Umbilical cord (tissue), 2 donors: ENCODE results near the gene NOS1AP. TPM values are rescaled to one million over a fixed set of nuclear protein-coding genes. Genes with fewer than 3 reads are reported as not detected.

ENCODE experiments used
- DNase-seq: peaks from one replicate; pipeline ENCODE4 v3.0.0-alpha.2; 2015; ENCODE audit warnings: low spot score
- total RNA-seq: library from RNA; depleted of rRNA; stranded (reverse); fragments of >200 nt; gene quantifications from one replicate; pipeline ENCODE4 v1.2.3, GENCODE V29; 2014; ENCODE audit warnings: low replicate concordance; ENCODE audit not compliant: insufficient read depth

The NOS1AP gene
- total RNA-seq, 1 donor from 2014 or later, result 2.9 TPM

DNA sequence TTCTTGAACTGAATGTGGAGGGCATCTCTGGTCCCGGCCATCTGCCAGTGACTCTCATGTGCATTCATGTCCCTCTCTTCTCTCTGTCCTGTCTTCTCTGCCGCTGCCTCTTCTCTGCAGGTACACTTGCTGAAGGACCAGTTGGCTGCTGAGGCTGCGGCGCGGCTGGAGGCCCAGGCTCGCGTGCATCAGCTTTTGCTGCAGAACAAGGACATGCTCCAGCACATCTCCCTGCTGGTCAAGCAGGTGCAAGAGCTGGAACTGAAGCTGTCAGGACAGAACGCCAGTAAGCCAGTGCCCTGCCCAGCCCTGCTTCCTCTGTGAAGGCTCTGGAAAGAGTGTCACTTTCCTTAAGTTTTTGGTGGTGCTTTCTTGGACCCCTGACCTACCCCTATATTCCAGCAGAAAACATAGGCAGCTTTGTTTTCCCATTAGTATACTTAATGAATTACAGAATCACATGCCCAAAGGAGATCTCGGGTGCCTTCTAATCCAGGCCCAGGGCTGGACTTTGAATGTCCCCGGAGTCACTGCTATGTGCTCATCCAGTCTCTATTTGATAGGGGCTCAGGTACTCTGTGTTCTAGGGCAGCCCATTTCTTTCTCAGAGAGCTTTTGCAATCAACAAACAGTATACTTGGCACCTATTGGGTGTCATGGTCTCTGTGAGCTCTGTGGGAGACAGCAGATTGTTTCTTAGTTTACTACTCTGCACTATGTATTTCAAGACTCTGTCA lies 296.0 kb downstream of the NOS1AP start:
- no peak for DNase-seq

GRCh38 chr1:162366149-162366548 lies 296.7 kb downstream of the NOS1AP start:
- DNase-seq, result no peak

DNA sequence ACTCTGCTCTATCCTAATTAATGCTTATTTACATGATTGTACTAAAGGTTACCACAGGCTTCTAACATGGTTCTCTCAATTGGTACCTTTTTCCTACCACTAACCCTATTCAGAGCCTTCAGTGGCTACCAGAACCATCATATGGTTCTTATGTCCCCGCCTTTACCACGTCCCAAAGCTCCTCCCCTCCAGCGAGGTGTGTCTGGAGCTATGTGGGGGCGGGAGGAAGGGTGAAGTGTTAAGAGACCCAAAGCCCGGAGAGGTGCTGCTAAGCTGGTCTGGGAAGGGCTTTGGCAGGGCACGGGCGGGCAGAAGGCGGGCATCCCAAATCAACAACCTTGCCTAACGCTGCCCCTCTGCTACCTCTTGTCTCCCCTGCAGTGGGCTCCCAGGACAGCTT lies 297.2 kb downstream of the NOS1AP start:
- DNase-seq, result no peak

- peak; percentile 11 for DNase-seq
These were observed 297.6 kb downstream of the NOS1AP start for GRCh38 chr1:162367073-162367472.

DNA sequence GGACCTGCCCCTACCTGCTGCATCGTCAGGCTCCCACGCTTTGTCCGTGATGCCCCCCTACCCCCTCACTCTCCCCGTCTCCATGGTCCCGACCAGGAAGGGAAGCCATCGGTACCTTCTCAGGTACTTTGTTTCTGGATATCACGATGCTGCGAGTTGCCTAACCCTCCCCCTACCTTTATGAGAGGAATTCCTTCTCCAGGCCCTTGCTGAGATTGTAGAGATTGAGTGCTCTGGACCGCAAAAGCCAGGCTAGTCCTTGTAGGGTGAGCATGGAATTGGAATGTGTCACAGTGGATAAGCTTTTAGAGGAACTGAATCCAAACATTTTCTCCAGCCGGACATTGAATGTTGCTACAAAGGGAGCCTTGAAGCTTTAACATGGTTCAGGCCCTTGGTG lies 298.3 kb downstream of the NOS1AP start:
- DNase-seq, result no peak

DNA sequence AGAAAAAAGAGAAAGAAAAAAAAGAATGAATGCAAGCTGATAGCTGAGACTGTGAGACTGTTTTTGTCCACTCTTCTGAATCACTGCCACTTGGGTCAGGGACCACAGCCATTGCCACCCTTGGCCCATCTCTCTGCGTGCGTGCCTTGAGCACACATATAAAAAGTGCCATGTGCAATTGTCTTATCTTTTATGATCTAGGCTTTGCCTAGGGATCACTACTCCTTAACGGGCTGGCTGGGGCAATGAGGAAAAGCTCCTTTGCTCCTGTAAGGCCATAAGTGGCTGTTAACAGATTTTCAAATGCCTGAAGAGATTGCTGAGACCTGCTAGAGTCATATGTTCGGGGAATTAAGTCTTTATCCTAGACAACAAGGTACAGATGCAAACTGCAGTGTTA lies 299.0 kb downstream of the NOS1AP start:
- DNase-seq, result no peak

DNA sequence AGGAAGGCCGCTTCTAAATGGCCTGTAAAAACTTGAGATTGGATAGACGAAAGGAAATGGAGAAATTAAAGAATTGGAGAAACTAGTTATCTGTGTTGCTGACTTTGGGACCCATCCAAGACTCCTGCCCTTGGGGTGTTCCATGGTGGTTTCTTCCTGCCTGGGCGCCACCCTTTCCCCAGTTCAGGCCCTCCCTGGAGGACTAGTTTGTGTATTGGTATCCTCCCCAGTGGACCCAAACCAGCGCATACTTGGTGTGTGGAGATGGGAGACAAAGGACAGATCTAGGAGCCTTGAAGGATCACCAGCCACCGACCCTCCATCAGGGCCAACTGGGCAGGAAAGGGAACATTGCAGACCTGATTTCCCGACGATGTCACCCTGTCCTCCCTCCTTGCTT lies 300.1 kb downstream of the NOS1AP start:
- DNase-seq, result no peak

DNA sequence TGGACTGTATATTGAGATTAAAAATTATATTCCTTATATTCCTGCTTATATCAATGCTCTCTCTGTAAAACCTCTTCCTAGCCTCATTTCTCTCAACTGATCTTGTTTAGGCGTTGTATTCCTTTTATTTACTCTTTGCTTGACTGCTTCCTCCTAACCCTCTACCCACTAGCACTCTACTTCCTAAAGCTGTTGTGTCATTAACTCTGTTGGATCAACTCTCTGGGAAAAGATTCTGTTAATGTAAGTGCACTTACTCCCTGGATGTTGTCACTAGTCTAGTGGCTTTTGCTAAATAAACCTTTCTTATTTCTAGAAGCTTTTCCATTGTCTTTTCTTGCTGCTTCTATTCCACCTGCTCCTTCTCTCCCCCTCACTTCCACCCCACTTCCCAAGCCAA lies 300.7 kb downstream of the NOS1AP start:
- no peak for DNase-seq

DNA sequence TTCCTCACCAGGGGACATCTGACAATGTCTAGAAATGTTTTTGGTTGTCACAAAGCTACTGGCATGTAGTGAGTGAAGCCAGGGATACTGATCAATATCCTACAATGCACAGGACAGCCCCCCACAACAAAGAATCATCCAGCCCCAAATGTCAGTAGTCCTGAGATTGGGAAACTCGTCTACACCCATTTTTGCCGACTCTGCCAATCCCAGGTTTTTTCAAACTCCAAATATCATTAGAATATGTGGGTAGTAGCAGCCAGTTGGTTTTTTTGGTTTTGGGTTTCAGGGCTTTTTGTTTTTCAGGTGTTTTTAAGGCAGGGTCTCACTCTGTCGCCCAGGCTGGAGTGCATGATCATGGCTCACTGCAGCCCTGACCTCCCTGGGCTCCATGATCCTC lies 301.2 kb downstream of the NOS1AP start:
- DNase-seq, result no peak

- DNase-seq, result no peak
These were observed 302.1 kb downstream of the NOS1AP start for GRCh38 chr1:162371611-162372010.

DNA sequence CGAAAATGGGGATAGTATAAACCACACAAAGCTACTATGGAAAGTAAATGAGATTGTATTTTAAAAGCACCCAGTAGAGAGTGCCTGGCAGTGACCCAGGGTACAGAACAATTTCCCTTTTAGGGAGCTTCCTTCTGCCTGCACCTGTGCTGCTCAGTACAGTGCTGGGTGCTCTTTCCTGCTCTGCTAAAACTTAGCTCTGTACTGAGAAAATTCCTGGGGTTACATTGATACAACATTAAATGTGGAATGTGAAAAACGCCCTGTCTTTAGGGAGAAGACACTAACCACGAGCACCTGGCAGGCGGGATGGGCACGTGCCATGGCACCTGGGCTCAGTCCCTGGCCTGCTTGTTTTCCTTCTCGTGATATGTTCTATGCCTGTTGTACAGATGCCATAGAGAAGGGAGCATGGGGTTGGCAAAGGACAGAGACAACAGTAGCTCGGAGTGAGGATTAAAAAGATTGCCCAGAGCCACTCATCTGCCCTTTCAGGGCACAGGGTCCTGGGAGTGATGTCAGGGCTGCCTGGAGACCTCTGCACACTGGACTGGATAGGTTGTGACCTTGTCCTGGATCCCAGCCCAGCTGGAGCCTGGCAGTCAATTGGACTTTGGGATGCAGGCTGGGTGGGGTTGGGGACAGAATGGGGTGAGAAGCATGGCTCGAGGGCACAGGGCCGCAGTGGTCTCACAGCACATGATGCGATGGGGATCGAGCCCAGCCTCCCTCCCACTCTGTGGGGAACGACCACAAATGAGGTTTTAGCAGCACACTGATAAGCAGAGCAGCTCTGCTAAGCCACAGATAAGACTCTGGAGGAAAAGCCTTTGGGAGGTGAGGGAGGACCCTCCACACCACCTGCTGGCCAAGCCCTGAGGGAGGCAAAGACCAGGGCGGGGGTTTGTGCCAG lies 302.9 kb downstream of the NOS1AP start:
- no peak for DNase-seq

GRCh38 chr1:162373072-162373427 lies 303.6 kb downstream of the NOS1AP start:
- no peak for DNase-seq

- no peak for DNase-seq
These were observed 304.2 kb downstream of the NOS1AP start for GRCh38 chr1:162373541-162374260.

DNA sequence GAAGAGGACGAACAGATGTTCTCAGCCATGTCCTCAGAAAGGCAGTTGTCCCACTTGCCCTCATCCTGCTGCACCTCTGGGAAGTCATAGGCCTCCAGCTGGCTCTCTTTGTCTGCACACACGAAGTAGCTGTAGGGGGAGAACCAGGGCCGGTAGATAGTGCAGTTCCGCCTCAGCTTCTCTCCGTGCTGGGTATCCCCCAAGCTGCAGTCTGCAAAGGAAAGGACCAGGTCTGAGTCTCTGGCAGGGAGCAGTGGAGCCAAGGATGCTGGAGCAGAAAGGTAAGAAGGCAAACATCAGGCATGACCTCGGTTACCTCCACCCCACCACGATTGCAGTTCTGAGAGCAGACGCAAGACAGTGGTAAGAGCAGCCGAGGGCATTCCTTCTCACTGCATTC lies 304.9 kb downstream of the NOS1AP start:
- DNase-seq, result no peak

- no peak for DNase-seq
These were observed 306.0 kb downstream of the NOS1AP start for GRCh38 chr1:162375463-162375862.

GRCh38 chr1:162376691-162377090 lies 307.2 kb downstream of the NOS1AP start, which contains the start of gene SPATA46:
SPATA46 (minus strand) TSS chr1:162376854; CDS start chr1:162376790, 64 bp downstream.
- no peak for DNase-seq

DNA sequence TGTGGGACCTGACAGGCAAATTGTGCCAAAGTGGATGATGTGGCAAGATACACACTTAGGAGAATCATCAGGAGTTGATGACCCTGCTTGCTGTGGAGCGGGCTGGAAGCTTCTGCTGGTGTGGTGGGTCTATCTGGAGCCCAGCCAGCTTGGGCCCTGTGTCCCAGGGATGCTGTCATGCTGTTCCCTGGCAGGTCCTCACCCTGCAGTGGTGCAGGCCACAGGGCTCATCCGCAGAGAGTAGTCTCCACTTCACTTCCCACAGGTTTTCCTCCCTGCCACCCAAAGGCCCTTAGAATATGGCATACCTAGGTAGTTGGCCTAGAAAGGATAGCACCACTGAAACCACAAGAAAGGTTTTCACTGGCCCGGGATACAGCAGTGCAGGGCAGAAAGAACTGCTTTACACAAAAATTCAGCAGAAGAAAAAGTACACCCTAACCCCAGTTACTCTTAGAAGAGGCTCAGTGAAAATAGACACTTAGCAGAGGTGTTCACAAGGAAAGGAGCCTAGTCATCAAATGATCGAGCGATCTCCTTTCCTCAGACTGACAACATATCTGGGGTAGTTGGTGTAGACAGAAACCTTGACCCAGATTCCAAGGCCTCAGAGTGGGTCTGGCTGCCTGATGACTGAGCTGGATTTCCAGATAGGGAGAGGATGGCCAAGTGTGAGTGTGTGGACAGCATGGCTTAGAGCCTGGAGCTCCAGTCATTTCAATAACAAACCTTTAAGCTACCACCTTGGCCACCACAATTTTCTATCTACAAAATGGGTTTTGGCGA lies 310.8 kb downstream of the NOS1AP start:
- no peak for DNase-seq

- DNase-seq, result no peak
These were observed 311.9 kb downstream of the NOS1AP start, which contains the start of gene C1orf226 for GRCh38 chr1:162381383-162381782. C1orf226 (plus strand) TSS chr1:162381728; CDS start chr1:162381902, 174 bp downstream.

- DNase-seq, result no peak
These were observed 312.7 kb downstream of the NOS1AP start for GRCh38 chr1:162381941-162382750.

- no peak for DNase-seq
These were observed 313.6 kb downstream of the NOS1AP start for GRCh38 chr1:162383091-162383490.
